NB4 (cell line): ENCODE results near the gene PRSS36.

Experiments
- POLR2A ChIP-seq: IDR thresholded peaks from 2 replicates; pipeline ENCODE4 v1.6.1; 2011; ENCODE audit warnings: mild to moderate bottlenecking; ENCODE audit not compliant: insufficient read length; ENCODE audit errors: extremely low read depth
- TF ChIP-seq, protein P1 (sequence below): IDR thresholded peaks from one replicate; pipeline ENCODE4 v1.5.1; 2012; ENCODE audit warnings: low read depth, low read length
- TF ChIP-seq, protein P2 (sequence below): IDR thresholded peaks from 2 replicates; pipeline ENCODE4 v1.6.1; 2011; ENCODE audit warnings: low read depth, low read length

DNA sequence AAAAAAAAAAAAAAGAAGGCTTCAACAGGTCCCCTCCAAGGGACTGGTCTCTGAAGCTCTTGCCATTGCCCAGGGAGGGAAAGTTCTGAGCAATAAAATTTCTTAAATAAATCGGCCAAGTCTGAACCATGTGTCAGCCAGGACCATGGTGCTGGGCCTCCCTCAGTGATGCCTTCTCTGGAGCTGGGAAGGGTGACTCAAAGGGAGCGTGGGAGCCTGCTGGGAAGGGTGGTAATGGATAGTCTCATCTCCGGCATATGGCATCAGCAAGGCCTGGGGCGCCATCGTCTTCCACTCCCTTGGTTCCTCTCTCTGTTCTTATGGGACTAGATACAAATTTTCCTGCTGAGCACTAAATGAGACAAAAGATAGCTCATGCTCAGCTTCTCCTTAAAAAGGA is 57.5 kb downstream of the PRSS36 start:
- TF ChIP-seq, protein P1, sequence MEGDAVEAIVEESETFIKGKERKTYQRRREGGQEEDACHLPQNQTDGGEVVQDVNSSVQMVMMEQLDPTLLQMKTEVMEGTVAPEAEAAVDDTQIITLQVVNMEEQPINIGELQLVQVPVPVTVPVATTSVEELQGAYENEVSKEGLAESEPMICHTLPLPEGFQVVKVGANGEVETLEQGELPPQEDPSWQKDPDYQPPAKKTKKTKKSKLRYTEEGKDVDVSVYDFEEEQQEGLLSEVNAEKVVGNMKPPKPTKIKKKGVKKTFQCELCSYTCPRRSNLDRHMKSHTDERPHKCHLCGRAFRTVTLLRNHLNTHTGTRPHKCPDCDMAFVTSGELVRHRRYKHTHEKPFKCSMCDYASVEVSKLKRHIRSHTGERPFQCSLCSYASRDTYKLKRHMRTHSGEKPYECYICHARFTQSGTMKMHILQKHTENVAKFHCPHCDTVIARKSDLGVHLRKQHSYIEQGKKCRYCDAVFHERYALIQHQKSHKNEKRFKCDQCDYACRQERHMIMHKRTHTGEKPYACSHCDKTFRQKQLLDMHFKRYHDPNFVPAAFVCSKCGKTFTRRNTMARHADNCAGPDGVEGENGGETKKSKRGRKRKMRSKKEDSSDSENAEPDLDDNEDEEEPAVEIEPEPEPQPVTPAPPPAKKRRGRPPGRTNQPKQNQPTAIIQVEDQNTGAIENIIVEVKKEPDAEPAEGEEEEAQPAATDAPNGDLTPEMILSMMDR: no peak
- TF ChIP-seq POLR2A: no peak
- TF ChIP-seq, protein P2, sequence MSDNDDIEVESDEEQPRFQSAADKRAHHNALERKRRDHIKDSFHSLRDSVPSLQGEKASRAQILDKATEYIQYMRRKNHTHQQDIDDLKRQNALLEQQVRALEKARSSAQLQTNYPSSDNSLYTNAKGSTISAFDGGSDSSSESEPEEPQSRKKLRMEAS: no peak
